GM19025 (cell line): ENCODE results near the gene PTGS1.

Source experiments
- ATAC-seq: cut with Tn5 transposase; IDR thresholded peaks from one replicate; pipeline ENCODE4 v1.9.1; 2021; ENCODE audit warnings: mild to moderate bottlenecking, low read depth, moderate library complexity; ENCODE audit not compliant: unreplicated experiment

PTGS1 gene

DNA sequence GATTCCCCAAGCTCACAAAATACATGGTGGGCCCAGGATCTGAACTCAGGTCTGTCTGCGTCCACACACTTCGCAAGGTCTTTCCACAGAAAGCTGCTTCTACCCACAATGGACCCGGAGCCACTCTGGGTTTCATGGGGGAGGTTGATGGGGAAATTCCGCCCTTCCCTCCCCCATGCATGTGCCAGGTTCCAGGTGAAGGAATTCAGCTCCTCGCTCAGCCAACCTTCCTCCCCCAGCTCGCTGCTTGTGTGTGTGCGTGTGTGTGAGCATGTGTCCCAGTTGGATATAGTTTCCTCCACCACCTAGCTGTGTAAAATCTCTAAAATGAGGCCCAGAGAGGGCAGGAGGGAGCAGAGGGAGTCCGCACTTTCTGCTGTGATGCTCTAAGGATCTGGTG, 1.0 kb downstream of the PTGS1 start:
- no peak for ATAC-seq

- no peak for ATAC-seq
Measured at GRCh38 chr9:122372856-122373845, 2.3 kb downstream of the PTGS1 start.

DNA sequence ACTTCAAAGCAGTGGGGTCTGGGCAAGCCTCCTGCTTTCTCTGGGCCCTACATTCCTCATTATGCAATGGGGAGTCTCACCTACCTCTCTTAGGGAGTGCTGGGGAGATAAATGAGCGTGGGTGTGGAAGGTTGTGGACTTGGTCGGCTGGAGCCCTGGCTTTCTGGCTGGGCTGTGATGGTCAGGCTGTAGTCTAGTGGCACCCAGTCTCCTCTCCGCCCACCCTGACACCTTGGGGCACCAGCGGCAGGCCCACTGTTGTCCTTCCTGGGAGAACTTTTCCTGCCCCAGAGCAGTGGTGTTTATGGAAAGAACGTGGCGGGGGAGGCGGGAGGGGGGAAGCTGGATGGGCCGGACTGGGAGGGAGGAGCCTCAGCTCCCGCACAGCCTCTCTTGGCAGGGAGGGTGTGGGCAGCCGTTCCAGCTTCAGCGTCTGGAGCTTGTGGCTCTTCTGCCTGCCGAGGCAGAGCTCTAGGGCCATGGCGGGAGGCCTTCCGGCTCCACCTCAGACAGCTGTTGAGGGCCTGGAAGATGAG, 4.1 kb downstream of the PTGS1 start:
- no peak for ATAC-seq

GRCh38 chr9:122376796-122377195, 6.0 kb downstream of the PTGS1 start:
- ATAC-seq: no peak

DNA sequence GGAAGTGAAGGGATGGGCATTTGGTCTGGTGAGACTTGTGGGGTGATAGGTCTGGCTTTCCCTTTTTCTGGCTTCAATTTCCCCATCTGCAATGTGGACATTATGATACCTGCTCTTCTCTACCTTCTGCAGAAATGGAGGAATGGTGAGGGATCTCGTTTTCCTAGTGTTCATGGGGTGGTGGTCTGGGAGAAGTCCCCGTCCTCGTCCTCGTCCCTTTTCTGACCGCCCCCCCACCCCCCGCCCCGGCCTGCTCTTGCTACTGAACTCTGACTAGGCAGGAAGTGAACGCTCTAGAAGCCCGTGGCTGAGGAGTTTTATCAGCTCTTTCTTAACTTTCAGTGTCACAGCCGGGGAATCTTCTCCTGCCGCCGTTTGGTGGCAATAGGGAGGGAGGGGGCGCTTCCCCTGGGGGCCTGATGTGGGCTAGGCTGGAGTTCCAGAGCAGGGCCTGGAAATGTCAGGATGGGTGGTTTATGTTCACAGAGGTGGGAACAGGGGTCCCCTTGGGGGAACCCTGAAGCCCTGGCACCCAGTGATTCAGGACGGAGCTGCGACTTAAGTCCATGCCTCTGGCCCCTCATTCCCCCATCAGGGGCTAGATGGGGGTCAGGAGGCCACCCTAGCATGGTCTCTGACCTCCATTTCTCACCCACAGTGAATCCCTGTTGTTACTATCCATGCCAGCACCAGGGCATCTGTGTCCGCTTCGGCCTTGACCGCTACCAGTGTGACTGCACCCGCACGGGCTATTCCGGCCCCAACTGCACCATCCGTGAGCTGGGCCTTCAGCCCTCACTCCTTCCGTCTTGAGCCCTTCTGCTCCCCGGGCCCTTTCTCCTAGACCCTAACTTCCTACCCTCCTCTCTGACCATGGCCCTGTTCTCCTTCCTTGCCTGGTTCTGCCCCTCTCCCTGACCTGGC, 6.7 kb downstream of the PTGS1 start:
- ATAC-seq: no peak

DNA sequence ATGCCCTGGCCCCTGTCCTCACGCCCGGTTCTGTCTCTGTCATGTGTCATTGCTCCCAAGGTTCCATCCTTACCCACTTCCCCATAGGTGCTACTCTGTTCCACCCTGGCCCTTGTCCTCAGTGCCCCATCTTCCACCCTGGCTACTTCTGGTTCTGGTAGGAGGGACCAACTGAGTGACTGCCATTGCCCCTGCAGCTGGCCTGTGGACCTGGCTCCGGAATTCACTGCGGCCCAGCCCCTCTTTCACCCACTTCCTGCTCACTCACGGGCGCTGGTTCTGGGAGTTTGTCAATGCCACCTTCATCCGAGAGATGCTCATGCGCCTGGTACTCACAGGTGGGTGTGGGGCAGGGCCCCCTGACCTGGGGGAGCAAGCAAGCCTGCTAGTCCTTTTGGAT, 7.4 kb downstream of the PTGS1 start:
- no peak for ATAC-seq

GRCh38 chr9:122379340-122379739, 8.5 kb downstream of the PTGS1 start:
- ATAC-seq: no peak

GRCh38 chr9:122380293-122380692, 9.5 kb downstream of the PTGS1 start:
- ATAC-seq: no peak

- ATAC-seq: no peak
Measured at GRCh38 chr9:122381206-122381950, 10.6 kb downstream of the PTGS1 start.

DNA sequence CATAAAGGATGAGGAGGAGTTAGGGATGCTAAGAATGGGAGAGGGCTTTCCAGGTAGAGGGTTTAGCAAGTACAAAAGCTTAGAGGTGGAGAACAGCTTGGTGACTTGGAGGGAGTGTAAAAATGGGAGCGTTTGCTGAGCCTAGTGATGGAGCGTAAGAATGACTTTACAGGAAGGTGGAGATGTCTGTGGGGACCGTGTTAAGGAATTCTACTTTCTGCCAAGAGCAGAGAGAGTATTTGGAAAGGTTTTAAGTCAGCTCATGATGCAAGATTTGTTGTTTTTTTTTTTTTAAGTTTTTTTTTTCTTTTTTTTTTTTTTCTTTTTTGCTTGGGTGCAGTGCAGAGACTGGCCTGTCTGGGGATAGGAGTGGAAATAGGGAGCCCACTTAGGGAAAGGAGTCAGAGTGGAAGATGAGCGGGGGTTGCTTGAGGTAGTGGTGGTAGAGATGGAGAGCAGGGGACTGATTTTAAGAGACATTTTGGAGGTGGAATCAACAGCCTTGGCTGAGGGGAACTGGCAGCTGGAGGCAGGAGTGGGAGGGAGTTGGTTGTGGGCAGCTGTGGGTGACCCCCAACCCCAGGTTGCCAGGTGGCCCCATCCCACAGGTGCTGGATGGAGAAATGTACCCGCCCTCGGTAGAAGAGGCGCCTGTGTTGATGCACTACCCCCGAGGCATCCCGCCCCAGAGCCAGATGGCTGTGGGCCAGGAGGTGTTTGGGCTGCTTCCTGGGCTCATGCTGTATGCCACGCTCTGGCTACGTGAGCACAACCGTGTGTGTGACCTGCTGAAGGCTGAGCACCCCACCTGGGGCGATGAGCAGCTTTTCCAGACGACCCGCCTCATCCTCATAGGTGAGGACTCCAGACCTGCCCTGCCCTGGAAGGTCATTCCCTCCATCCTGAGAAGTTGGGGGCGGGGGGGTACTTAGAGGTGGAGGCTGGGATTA, 12.4 kb downstream of the PTGS1 start:
- no peak for ATAC-seq

DNA sequence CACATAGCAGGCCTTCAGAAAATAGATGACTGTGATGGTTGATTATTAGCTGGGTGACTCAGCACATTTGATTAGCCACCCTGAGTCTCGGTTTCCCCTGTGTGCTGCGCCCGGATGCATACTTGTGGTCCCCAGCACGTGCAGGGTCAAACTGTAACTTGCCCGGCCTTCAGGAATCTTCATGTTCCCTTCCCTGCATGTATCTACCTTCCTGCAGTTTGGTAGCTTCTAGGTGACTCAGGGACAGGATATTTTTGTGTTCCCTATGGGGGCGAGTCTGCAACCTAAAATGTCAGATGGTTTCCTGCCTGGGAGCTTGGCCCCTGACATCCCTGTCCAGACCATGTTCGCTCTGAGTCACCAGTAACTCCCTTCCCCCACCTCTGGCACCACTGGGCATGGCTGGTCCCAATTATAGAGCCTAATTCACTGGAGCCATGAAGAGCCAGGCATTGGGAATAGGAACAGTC, 13.2 kb downstream of the PTGS1 start:
- ATAC-seq: no peak

DNA sequence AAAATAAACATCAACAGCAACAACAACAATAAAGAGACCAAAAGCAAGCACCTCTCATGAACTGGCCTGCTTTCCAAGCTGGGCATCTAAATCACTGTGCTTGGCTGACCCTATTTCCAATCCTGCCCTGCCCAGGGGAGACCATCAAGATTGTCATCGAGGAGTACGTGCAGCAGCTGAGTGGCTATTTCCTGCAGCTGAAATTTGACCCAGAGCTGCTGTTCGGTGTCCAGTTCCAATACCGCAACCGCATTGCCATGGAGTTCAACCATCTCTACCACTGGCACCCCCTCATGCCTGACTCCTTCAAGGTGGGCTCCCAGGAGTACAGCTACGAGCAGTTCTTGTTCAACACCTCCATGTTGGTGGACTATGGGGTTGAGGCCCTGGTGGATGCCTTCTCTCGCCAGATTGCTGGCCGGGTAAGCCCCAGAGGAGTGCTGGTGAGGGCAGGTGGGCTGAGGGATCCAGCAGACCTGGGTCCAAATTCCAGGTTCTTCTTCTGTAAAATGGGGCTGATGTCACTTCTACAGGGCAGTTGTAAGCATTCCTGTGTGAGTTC, 15.6 kb downstream of the PTGS1 start:
- no peak for ATAC-seq

- no peak for ATAC-seq
Measured at GRCh38 chr9:122387536-122387935, 16.7 kb downstream of the PTGS1 start.

- no peak for ATAC-seq
Measured at GRCh38 chr9:122389195-122389594, 18.4 kb downstream of the PTGS1 start.

- no peak for ATAC-seq
Measured at GRCh38 chr9:122389799-122390481, 19.1 kb downstream of the PTGS1 start.

- no peak for ATAC-seq
Measured at GRCh38 chr9:122392284-122392683, 21.5 kb downstream of the PTGS1 start.

DNA sequence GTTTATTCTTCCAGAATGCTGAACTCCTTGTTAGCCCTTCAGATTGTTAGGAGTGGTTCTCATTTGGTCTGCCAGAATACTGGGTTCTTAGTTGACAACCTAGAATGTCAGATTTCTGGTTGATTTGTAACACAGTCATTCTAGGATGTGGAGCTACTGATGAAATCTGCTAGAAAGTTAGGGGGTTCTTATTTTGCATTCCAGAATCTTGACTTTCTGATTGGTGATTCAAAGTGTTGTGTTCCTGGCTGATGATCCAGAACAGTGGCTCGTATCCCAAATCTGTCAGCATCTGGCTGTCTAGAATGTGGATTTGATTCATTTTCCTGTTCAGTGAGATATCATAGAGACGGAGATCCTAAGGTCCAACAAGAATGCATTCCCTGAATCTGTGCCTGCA, 21.9 kb downstream of the PTGS1 start:
- no peak for ATAC-seq

GRCh38 chr9:122393284-122393983, 22.6 kb downstream of the PTGS1 start:
- no peak for ATAC-seq
